ENCODE results near the gene RBM42.

DNA sequence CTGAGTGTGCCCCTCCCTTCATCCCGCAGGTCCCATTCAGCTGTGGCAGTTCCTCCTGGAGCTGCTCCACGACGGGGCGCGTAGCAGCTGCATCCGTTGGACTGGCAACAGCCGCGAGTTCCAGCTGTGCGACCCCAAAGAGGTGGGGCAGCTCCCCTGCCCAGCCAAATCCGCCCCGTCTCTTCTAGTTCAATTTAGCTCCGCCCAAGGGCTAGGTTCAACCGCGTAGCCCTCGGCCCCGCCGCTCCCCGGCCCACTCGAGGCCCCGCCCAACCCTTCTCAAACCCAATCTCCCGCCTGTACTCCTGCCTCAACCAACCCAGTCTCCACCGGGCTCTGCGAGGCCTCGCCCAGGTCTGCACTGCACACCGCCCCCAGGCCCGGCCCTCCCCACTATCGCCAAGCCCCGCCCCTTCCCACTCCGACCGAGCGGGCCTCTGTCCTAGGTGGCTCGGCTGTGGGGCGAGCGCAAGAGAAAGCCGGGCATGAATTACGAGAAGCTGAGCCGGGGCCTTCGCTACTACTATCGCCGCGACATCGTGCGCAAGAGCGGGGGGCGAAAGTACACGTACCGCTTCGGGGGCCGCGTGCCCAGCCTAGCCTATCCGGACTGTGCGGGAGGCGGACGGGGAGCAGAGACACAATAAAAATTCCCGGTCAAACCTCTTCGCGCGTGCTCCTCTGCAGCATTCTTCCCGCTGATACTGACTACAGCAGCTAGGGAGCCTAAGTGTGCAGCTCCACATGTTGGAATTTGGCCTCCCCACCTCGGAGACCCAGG lies 15.6 kb downstream of the RBM42 start:
- no peak for TF ChIP-seq EZH2phosphoT487 (conservative IDR thresholded peaks at IDR 0.05; ENCODE audit: low read length)
- TF ChIP-seq, protein P1, sequence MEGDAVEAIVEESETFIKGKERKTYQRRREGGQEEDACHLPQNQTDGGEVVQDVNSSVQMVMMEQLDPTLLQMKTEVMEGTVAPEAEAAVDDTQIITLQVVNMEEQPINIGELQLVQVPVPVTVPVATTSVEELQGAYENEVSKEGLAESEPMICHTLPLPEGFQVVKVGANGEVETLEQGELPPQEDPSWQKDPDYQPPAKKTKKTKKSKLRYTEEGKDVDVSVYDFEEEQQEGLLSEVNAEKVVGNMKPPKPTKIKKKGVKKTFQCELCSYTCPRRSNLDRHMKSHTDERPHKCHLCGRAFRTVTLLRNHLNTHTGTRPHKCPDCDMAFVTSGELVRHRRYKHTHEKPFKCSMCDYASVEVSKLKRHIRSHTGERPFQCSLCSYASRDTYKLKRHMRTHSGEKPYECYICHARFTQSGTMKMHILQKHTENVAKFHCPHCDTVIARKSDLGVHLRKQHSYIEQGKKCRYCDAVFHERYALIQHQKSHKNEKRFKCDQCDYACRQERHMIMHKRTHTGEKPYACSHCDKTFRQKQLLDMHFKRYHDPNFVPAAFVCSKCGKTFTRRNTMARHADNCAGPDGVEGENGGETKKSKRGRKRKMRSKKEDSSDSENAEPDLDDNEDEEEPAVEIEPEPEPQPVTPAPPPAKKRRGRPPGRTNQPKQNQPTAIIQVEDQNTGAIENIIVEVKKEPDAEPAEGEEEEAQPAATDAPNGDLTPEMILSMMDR (IDR thresholded peaks at IDR 0.05; ENCODE audit: insufficient read depth, low read length, poor library complexity, severe bottlenecking): no peak

Data from SU-DHL-6 (cell line).